DMS79 treated with DMSO at 0.1 percent for 48 hours (cell line): ENCODE data around the gene LRRC42.

Experiments
- DNase-seq: peaks from one replicate; lab custom pipeline; 2025; lab: John Stamatoyannopoulos, UW

The LRRC42 gene, protein sequence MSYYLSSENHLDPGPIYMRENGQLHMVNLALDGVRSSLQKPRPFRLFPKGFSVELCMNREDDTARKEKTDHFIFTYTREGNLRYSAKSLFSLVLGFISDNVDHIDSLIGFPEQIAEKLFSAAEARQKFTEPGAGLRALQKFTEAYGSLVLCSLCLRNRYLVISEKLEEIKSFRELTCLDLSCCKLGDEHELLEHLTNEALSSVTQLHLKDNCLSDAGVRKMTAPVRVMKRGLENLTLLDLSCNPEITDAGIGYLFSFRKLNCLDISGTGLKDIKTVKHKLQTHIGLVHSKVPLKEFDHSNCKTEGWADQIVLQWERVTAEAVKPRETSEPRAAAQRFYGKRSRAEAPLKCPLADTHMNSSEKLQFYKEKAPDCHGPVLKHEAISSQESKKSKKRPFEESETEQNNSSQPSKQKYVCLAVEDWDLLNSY

DNA sequence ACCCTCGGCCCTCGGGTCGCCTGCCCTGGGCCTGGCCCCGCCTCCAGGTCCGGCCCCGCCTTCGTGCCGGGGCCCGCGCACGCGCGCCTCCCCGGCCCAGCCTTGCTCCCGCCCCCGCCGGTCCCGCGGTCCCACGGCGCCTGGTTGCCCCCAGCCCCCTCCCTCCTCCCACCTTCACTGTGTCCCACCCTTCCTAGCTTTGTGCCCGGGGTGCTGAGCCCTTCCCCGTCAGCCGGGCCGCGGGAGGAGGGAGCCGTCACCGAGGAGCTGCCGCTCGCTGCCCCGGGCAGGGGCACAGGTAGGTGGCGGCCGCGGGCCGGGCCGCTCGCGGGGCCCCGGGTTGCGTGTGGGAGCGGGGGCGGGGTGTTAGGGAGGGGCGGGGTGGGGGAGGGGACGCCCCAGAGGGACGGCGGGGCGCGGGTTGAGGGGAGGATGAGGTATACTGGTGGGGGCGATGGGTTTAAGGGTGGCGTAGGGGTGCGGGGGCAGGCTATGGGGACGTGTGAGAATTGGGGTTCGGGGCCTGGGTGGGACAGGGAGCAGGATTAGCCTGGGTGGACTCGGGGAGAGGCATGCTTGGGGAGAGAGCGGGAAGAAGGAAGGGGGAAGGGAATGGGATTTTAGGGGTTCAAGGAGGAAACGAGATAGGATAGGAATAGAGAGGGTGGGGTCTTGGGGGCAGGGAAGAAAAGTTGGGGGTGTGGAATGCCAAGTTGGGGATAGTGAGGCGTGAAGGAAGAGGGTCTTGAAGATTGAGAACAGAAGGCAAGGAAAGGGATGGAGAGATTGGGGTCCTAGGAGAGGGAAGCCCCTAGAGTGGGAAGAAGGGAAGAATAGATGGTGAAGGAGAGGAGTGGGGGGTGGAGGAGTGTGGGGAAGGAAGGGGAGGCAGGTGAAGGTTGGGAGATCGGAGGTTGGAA, at the start of gene LRRC42:
Gene LRRC42 (plus strand): TSS at position 99 of the 920 bp plus-strand sequence. CDS start 5,650 bp downstream, outside the sequence.
- DNase-seq: no peak

DNA sequence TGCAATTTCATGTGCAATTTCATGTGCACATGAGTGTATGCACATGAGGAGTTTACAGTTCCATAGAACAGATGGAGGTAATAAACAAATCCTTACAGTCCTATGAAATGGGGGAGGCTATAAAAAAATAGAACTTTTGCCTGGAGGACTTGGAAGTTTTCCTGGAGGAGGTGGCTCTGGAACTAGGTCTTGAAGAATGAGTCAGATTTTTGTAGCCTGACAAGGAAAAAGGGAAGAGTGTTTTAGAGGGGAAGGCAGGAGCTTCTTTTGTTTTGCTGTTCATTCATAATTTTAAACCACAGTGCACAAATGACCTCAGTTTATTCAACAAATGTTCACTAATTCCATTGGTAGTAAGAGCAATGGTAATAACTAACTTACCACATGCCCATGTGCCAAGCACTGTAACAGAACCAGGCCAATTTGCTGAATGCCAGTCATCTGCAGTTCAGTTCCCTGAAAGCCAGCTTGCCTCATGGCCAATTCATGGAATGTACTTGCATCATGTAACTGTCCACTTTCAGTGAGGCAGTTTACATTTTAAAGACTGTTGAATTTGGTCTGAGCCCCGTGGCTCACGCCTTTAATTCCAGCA, 49.4 kb upstream of the LRRC42 start:
- DNase-seq: no peak

DNA sequence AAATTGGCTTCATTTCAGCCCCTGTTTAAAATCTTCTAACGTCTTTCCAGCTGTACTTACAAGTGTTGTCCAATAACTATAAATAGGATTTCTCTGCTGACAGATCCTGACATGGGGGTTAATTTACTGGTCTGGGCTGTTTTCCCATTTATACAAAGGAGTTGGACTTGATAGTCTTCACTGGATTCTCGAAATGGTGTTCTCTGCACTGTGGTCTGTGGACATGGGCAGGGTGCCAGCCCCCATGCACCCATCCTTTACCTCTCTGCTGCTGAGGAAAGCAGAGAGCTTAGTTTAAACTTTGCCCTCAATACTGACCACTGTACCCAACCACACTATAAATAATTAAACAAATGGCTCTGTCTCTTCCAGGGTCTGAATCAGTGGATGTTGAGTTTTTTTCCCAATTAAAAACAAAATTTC, 46.9 kb upstream of the LRRC42 start:
- peak; percentile 88 for DNase-seq

DNA sequence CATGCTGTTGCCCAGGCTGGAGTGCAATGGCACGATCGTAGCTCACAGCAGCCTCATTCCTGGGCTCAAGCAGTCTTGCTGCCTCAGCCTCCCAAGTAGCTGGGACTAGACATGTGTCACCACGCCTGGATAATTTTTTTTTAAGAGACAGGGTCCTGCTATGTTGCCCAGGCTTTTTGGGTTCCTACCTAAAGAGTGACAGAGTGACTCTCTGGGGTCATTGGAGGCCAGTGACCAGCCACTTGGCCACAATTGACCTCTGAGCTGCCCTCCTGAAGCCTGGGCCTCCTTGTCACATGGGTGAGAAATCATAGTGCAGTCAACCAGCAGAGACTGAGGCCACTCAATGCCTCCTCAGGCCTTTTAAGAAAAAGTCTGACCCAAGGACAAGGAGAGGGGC, 46.4 kb upstream of the LRRC42 start:
- no peak for DNase-seq

DNA sequence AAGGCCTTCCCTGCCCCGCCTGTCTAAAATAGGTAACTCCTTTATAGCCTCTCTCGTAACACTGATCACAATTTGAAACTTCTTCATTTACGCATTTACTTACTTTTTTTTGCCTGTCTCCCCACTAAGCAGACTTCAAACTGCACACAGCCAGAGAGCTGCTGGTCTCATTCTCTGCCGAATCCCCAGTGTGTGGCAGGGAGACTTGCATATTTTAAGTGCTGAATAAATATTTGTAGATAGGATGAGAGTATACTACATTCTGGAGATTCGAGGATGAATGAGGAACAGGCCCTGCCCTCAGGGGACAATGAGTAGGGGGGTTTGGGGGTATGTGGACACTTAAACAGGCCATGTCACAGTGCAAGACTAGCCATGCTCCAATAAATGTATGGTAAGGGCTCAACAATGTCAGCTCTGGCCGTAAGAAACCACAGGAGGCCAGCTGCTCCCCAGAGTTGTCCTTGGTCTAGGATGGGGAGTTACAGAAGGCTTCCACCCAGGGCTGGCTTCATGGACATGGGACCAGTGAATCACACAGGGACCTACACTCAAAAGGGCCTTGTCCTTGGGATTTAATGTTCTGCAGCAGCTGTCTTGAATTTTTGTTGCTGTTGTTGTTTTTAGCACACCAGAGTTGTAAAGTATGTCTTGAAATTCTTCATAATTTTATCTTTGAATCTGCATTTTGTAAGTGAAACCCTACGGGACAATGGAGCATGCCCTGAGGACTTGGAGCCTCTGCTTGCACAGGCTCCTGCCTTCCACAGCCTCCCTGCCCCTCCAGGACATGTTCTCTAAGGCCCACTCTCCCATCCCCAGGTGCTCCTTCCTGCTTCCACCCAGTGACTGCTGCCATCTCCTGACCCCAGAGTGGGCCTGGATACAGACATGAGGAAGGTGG, 43.7 kb upstream of the LRRC42 start:
- peak; percentile 27 for DNase-seq

DNA sequence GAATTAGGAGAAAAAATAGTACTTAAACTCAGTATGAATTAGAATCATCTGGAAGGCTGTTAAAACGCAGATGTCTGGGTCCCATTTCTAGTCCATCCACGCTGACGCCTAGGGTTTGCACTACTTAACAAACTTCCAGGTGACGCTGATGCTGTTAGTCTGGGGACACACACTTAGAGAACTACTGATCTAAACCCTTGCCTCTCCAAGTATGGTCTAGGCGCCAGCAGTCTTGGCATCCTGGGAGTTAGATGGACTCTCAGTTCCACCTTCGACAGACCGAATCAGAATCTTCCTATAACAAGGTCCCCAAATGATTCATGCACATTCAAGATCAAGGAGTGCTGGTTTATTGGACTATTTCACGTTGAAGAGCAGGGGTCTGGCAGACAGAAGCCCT, 40.6 kb upstream of the LRRC42 start:
- peak; percentile 88 for DNase-seq

DNA sequence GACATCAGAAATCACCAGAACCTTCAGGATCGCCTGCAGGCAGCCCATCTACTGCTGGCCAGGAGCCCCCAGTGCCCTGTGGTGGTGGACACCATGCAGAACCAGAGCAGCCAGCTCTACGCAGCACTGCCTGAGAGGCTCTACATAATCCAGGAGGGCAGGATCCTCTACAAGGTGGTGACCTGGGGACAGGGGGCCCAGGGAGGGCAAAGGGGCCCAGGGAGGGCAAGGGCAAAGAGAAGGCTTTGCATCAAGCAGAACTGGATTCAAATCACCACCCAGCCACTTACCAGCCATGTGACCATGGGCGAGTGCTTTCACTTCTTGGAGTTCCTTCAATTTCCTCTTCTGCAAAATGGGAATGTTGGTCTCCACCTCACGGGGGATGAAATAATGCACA, 40.0 kb upstream of the LRRC42 start:
- DNase-seq: no peak

DNA sequence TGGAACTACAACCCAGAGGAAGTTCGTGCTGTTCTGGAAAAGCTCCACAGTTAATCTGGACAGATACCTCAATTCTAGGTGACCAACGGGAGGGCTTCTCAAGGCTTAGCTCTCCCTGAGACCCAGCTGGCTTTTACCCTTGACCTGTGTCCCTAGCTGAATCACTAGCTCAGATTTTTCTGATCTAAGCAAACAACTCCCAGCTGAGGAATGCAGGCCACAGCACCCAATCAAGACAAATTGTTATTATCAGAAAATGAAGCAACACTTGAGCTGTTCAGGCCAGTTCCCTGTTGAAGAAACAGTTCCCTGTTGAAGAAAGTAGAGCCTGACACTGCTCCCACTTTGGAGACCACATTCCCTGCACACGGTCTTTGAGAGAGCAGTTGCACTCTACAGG, 36.2 kb upstream of the LRRC42 start:
- no peak for DNase-seq

DNA sequence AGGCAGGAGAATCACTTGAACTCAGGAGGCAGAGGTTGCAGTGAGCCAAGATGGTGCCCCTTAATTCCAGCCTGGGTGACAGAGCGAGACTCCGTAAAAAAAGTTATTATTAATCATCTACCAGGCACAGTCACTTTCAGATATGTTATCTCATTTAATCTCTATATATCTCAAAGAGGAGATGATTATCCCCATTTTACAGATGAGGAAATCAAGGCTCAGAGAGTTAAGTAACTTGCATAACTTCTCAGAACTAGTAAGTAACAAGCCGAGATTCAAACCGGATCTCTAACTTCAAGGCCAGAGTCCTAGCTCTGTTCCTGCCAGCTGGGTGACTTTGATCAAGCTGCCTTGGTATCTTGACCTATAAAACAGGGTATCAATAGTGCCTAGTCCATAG, 34.7 kb upstream of the LRRC42 start:
- DNase-seq: no peak

DNA sequence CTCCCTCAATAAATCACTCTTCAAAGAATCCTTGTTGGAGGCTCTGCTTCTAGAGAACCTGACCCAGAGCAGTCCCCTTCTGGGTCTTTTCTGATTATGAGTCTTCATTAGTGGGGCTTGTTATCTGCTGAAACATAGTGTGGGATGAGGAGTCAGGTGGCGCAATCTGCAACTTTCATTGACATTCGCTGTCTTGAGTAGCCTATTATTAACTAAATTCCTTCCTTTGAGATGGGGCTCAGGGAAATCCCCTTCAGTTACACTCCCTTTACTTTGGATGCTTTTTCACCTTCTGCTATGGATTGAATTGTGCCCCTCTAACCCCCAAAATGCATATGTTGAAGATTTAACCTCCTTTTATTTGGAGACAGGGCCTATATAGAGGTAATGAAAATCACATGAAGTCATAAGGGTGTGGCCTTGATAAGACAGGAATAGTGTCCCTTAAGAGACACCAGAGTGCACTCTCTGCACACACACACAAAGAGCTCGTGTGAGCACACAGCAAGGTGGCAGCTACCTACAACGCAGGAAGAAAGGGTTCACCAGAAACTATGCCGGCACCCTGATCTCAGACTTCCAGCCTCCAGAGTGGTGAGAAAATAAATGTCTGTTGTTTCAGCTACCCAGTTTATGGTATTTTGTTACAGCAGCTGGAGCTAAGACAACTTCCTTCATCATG, 32.7 kb upstream of the LRRC42 start:
- DNase-seq: no peak

DNA sequence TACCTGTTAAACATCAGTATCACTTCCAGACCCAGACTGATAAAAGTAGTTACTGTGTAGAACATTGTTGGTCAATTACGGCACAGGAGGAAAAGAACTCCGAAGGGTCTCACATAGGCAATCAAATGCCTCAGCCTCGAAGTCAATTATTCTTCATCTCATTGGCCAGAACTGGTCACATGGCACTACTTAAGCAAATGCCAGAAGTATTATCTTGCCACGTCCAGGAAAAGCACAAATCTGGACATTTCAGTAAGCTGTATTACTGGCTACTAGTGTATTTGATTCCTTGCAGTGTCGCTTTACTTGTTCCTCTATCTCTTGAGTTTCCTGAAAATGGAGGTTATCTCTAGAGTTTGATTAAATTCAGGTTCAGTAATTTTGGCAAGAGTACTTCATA, 27.8 kb upstream of the LRRC42 start:
- DNase-seq: no peak

DNA sequence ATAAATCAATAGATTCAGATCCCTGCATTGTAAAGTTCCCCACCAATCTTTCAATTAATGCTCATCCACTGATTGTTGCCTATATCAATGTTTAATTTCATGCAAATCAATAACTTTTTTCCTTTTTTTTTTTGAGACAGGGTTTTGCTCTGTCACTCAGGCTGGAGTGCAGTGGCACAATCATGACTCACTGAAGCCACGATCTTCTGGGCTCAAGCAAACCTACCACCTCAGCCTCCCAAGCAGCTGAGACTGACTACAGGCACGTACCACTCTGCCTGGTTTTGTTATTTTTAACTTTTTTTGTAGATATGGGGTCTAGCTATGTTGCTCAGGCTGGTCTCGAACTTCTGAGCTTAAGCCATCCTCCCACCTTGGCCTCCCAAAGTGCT, 26.5 kb upstream of the LRRC42 start:
- DNase-seq: no peak

DNA sequence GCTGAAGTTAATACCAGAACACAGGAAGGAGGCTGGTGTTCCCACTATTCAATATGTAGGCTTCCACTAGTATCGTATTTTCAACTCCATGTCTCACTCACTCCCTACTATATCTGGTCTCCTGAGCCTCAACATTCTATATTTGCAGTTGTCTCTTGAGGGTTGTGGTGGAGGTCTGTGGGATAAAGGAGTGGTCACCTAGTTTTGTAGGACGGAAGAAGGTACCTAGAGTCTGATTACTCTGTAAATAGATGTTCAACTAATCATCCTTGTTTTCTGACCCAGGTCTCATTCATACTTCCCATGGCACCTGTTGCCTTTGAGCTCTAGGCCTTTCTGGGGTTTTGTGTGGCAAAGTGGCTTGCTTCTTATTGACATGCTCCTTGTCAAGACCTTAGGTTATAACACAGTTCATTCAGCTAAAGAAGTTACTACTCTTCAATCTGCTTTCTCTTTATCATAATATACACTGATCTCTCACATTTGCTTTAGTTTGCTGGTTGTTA, 18.7 kb upstream of the LRRC42 start:
- DNase-seq: no peak

DNA sequence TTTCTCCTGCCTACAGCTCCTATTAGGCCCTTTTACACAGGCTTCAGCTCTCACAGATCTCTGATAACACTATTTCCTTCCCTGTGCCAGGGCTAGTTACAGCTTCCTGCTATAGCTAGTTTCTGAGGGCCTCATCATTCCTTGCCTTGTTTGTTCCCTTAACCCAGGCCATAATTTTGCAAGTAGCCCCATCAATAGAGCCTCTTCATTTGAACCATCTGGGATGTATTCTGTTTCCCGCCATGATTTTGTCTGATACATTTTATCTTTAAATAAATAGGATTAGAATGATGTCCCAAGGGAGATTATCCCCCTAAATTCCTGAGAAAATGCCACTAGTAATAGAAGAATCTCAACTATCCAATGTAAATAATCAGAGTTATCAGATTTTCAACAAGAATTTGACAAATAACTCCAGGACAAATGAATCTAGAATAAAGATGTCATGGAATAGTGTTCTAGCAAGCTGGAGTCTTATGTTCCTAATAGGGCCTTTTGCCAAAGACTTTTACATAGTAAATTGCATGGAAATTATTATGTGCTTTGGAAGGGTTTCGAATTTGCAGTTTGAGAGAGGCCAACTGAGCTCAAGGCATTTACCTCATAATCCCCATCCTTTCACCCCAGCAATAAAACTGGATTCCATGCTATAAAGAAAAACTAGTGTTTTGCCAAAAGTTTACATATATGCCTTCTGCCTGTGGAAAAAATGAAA, 16.7 kb upstream of the LRRC42 start:
- DNase-seq: no peak

DNA sequence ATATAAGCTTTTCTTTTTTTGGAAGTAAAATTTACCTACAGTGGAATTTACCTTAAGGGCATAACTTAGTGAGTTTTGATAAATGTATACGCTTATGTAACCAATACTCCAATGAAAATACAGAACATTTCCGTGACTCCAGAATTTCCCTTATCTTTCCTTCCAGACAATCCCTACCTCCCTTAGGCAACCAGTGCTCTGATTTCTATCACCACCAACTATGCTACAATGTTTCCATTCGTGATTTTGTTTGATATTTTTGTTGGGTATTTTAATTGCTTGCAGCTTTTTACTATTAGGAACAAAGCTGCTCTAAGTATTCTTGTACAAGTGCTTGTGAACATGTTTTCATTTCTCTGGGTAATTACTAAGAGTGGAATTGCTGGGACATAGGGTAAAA, 15.2 kb upstream of the LRRC42 start:
- DNase-seq: no peak

DNA sequence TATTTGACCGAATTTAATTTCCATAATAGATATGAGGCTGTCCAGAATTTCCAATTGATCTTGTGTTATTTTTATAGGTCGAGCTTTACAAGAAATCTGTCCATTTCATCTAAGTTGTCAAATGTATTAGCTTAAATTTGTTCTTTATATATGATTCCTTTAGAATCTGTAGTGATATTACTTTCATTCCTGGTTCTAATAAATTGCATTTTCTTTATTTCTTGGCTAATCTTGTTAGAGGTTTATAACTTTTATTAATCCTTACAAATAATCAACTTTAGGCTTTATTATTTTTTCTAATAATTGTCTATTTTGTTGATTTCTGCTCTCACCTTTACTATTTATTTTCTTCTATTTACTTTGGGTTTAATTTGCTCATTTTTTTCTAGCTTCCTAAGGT, 14.6 kb upstream of the LRRC42 start:
- no peak for DNase-seq

DNA sequence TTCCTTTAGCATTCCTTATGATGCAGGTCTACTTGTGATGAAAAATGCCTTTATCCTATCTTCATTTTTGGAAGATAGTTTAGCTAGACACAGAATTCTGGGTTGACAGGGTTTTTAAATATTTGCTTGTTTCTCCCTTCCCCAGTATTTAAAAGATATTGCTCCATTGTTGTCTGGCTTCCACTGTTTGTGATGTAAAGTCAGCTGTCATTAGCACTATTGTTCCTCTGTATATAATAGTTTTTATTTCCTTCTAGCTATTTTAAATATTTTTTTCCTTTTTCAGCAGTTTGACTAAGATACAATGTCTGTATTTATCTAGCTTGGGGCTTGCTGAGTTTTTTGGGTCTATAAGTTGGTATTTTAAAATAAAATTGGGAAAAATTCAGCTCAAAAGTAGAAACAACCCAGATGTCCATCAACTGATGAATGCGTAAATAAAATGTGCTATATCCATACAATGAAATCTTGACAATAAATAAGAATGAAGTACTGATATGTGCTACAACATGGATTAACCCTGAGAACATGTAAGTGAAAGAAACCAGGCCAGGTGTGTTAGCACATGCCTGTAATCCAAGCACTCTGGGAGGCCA, 11.9 kb upstream of the LRRC42 start:
- DNase-seq: no peak

DNA sequence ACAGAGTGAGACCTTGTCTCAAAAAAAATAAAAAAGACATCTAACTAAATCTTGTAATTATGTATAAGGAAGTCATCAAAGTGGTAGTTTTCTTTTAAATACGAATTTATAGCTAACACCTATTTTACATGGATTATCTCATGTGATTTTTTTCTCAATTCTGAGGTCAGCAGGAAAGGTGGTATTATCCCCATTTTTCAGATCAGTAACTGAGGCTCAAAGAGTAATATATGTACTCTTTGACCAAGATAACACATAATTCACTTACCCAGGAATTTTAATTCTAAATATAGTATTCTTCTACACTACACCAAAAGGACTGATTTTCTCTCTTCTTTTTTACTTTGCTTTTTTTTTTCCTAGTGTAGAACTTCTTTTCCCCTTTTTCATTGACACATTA, 9.7 kb upstream of the LRRC42 start:
- no peak for DNase-seq

DNA sequence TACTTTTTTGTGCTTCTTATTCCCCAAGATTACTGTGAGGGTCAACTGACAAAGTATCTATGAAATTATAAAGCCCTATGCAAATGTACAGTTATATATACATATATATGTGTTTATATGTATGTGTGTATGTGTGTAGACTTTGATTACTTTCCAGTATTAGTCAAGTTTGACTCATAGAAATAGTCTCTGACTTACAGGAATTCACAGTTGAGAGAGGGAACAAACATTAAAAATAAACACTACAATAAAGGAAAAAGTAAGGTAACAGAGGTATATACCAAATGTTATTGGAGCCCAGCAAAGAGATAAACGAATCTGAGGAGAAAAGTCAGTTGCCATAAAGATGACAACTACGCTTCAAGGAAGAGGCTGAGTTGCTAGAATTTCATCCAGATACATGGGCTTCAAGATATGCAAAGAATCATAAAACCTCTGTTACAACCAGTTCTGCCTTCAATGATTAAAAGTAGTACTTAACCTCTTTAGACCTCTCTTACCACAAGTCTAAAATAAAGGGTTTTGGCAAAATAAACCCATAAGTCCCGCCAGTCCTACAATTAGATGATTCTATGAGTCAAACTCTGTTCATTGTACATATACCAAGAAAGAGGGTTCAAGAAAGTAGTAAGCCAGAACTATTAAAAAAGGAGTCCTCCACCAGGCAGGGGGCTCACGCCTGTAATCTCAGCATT, 7.9 kb upstream of the LRRC42 start:
- DNase-seq: no peak
